Transverse colon (tissue), 4 donors: ENCODE data around the gene HSD11B1L. TPM values are rescaled to one million over a fixed set of nuclear protein-coding genes. Genes with fewer than 3 reads are reported as not detected.

ENCODE experiments used
- DNase-seq: peaks from one replicate; pipeline ENCODE4 v3.0.0-alpha.2; 2019
- H3K27ac ChIP-seq, 4 donors: fragments of 200-600 bp; sonication (generic); 2 replicates each; pipeline ENCODE4 v1.5.1; 2016 to 2018; ENCODE audit warnings: inconsistent platforms in 4 of 4
- H3K27me3 ChIP-seq: fragments of 200-600 bp; sonication (generic); 2 replicates; pipeline ENCODE4 v1.5.1; 2017; ENCODE audit warnings: inconsistent platforms
- H3K36me3 ChIP-seq, 4 donors: fragments of 200-600 bp; sonication (generic); 2 replicates each; pipeline ENCODE4 v1.5.1; 2017 to 2019; ENCODE audit warnings: inconsistent platforms in 4 of 4
- H3K4me1 ChIP-seq, 4 donors: fragments of 200-600 bp; sonication (generic); 2 replicates each; pipeline ENCODE4 v1.5.1; 2017 to 2020; ENCODE audit warnings: inconsistent platforms in 4 of 4
- H3K4me3 ChIP-seq, 4 donors: fragments of 200-600 bp; sonication (generic); 1 replicate in 1 of 4; 2 replicates in 3 of 4; pipeline versions ENCODE4 v1.5.1 to v1.6.1; 2017 to 2019; ENCODE audit warnings: inconsistent platforms in 4 of 4
- H3K9me3 ChIP-seq, 2 donors: fragments of 200-600 bp; sonication (generic); 2 replicates each; pipeline ENCODE4 v1.5.1; 2017 to 2019; ENCODE audit warnings: inconsistent platforms in 2 of 2
- EP300 ChIP-seq: sonication (generic); formaldehyde crosslinking; IDR thresholded peaks from one replicate; pipeline ENCODE4 v1.6.1; 2017; ENCODE audit warnings: antibody characterized with exemption, low read depth
- POLR2A ChIP-seq: fragments of 450-650 bp; IDR thresholded peaks from one replicate; pipeline ENCODE4 v1.6.1; 2016; ENCODE audit warnings: antibody characterized with exemption, mild to moderate bottlenecking, moderate library complexity
- POLR2AphosphoS5 ChIP-seq, 3 donors: sonication (generic); formaldehyde crosslinking; IDR thresholded peaks; one replicate each; pipeline ENCODE4 v1.6.1; 2016; ENCODE audit warnings: antibody characterized with exemption in 3 of 3
- WGBS, 2 donors: methylation state at CpG; one replicate each; pipeline ENCODE4 v1.1.5; 2018; ENCODE audit warnings: low coverage in 1 of 2; 5-methylcytosine and 5-hydroxymethylcytosine counted together
- in situ Hi-C, 4 donors: fragments of 200-750 bp; cut with MboI; loops; one replicate each; pipeline versions ENCODE4 v1.15.0 to v1.15.1; 2017; ENCODE audit warnings: low sequenced_read_pairs in 3 of 4, low pct_ligation_motif_present in 1 of 4, low pct_unique_long_range_greater_than_20kb in 1 of 4
- intact Hi-C: fragments of 100-400 bp; cut with DNase I; formaldehyde crosslinking; loops from one replicate; pipeline ENCODE4 v1.15.1; 2023; ENCODE audit warnings: low total_unique reads
- total RNA-seq, 4 donors: library from RNA; depleted of rRNA; stranded (reverse); fragments of >200 nt; gene quantifications; one replicate each; pipeline ENCODE4 v1.1.0, GENCODE V29; 2016
- TF ChIP-seq, protein P1 (sequence below), 5 experiments: fragments of 200-600 bp in 3 of 5; fragments of 450-650 bp in 2 of 5; sonication (generic) in 3 of 5; IDR thresholded peaks; 1 replicate in 2 of 5; 2 replicates in 3 of 5; pipeline ENCODE4 v1.5.1; 2016 to 2017; ENCODE audit warnings: antibody characterized with exemption in 5 of 5, inconsistent platforms in 3 of 5, mild to moderate bottlenecking in 2 of 5, moderate library complexity in 1 of 5

HSD11B1L gene
- total RNA-seq, 4 donors from 2014 or later = 10.8 to 30.1 (median 16.6) TPM

DNA sequence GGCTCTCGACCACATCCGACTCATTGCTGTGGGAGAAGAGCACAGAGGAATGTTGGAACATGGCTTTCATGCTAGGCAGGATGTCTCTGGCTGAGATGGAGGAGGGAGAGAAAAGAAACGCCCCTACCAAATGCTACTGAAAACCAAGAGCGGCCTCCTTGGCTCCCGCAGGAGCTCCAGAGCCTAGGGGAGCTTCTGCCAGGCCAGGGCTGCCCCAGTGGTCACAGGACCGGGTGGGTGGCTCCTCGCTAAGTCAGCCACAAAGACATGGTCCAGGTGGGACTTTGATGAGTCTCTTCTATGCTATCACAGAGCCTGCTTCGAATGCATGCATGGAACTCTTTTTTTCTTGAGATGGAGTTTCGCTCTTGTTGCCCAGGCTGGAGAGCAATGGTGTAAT is 32.4 kb downstream of the HSD11B1L start:
- DNase-seq = no peak
- Histone ChIP-seq H3K4me3 (no peak overlapping the region), H3K9me3 (no peaks in the 10 kb centered on the region), H3K36me3 (peaks cover 0 to 39% (median 18%) of the 10 kb centered on the region in 4 donors), H3K4me1 (peaks cover 3 to 16% (median 4%) of the 10 kb centered on the region in 4 donors), H3K27ac (no peak overlapping the region), H3K27me3 (no peaks in the 10 kb centered on the region)
- intact Hi-C loops = no loop called here
- 94% methylated on average over 9 of the region's 9 CpGs; no CpG with 5 or more reads in 1 of the 2 donors for WGBS, 2 donors
- in situ Hi-C loops = no loop called here
- TF ChIP-seq POLR2A = no peak
- TF ChIP-seq, protein P1, sequence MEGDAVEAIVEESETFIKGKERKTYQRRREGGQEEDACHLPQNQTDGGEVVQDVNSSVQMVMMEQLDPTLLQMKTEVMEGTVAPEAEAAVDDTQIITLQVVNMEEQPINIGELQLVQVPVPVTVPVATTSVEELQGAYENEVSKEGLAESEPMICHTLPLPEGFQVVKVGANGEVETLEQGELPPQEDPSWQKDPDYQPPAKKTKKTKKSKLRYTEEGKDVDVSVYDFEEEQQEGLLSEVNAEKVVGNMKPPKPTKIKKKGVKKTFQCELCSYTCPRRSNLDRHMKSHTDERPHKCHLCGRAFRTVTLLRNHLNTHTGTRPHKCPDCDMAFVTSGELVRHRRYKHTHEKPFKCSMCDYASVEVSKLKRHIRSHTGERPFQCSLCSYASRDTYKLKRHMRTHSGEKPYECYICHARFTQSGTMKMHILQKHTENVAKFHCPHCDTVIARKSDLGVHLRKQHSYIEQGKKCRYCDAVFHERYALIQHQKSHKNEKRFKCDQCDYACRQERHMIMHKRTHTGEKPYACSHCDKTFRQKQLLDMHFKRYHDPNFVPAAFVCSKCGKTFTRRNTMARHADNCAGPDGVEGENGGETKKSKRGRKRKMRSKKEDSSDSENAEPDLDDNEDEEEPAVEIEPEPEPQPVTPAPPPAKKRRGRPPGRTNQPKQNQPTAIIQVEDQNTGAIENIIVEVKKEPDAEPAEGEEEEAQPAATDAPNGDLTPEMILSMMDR (IDR thresholded peaks at IDR 0.05) = no peak
- no peak for TF ChIP-seq POLR2AphosphoS5 (IDR thresholded peaks at IDR 0.05)
- TF ChIP-seq EP300 = no peak

DNA sequence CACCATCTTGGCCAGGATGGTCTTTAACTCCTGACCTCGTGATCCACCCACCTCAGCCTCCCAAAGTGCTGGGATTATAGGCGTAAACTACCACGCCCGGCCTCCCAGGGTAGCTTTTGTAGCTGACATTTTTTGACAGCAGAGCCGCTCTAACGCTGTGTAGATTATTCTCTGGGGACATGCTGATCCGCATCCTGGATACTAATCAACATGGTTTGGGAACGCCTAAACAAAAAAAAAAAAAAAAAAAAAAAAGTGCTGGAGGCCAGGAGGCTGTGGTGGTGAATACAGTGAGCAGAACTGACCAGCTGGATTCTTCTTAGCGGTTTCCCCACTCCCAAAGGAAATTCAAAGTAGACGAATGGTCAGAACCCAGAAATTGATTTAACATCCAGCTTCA is 34.0 kb downstream of the HSD11B1L start:
- TF ChIP-seq POLR2A = no peak
- TF ChIP-seq, protein P1 (IDR thresholded peaks at IDR 0.05) = no peak
- no peak for TF ChIP-seq POLR2AphosphoS5 (IDR thresholded peaks at IDR 0.05)
- TF ChIP-seq EP300 = no peak
- Histone ChIP-seq H3K36me3 (peaks cover 0 to 33% (median 16%) of the 10 kb centered on the region in 4 donors), H3K27me3 (no peaks in the 10 kb centered on the region), H3K9me3 (no peaks in the 10 kb centered on the region), H3K4me3 (no peak overlapping the region), H3K27ac (no peak overlapping the region), H3K4me1 (peaks cover 12 to 27% (median 16%) of the 10 kb centered on the region in 4 donors)
- DNase-seq = no peak
- intact Hi-C loops (no loop called here), in situ Hi-C loops (no loop called here)
- WGBS, 2 donors = 93 to 100% methylated on average over 2 to 10 of the region's 10 CpGs

DNA sequence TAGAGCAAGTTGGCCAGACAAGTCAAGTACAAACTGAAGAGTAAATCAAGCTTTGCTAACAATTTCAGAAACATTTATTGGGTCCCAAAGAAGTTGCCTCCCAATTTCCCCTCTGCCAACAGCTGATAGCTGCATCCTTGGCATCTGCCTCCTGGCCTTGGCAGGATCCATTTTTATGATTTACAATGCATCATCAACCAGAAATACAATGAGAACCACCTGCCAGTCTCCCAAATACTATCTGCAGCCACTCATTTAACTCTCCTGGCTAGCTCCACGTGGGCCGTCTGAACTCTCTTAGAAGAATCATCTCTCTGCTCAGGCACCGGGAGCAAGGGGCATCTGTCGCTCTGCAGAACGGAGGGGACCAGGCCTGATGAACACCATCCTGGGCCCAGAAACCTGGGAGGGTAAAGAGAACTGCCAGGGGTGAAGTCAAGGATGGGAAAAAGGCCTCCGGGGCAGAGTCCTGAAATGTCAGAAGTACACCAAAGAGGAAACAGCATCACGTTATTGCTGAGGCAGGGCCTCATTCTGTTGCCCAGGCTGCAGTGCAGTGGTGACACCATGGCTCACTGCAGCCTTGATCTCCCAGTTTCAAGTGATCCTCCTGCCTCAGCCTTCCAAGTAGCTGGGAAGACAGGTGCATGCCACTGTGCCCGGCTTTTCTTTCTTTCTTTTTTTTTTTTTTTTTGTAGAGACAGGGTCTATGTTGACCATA is 36.5 kb downstream of the HSD11B1L start:
- TF ChIP-seq POLR2AphosphoS5 (IDR thresholded peaks at IDR 0.05) (no peak), POLR2A (no peak)
- TF ChIP-seq, protein P1 (IDR thresholded peaks at IDR 0.05) = no peak
- Histone ChIP-seq H3K9me3 (no peaks in the 10 kb centered on the region), H3K36me3 (peaks cover 0 to 15% (median 4%) of the 10 kb centered on the region in 4 donors), H3K27me3 (no peaks in the 10 kb centered on the region), H3K4me3 (no peak overlapping the region), H3K4me1 (peaks cover 12 to 34% (median 19%) of the 10 kb centered on the region in 4 donors), H3K27ac (no peak overlapping the region)
- in situ Hi-C loops = no loop called here
- intact Hi-C loops = no loop called here
- 79 to 86% methylated on average over 1 to 8 of the region's 8 CpGs for WGBS, 2 donors
- DNase-seq = no peak

DNA sequence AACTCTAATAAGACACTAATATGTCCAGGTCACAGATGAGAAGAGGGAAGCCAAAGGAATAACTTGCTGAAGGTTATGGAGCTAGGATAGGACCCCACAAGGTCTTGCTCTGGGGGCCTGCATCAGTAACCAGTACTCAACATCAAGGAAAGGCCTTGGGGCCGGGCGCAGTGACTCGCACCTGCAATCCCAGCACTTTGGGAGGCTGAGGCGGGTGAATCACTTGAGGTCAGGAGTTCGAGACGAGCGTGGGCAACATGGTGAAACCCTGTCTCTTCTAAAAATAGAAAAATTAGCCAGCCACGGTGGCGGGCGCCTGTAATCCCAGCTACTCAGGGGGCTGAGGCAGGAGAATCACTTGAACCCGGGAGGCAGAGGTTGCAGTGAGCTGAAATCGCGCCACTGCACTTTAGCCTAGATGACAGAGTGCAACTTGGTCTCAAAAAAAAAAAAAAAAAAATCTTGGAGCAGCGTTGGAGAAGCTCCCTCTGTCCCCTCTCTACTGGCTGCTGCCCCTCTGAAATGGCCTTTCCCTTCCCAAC is 37.3 kb downstream of the HSD11B1L start:
- 49% methylated on average over 14 of the region's 14 CpGs; no CpG with 5 or more reads in 1 of the 2 donors for WGBS, 2 donors
- TF ChIP-seq, protein P1 (IDR thresholded peaks at IDR 0.05) = no peak
- TF ChIP-seq EP300 = no peak
- TF ChIP-seq POLR2A = no peak
- no peak for TF ChIP-seq POLR2AphosphoS5 (IDR thresholded peaks at IDR 0.05)
- no peaks in the 10 kb centered on the region for H3K27me3 ChIP-seq
- DNase-seq = no peak
- peaks cover 0 to 8% (median under 1%) of the 10 kb centered on the region in 4 donors for H3K36me3 ChIP-seq
- no peak overlapping the region for H3K4me3 ChIP-seq
- intact Hi-C loops = no loop called here
- H3K9me3 ChIP-seq = no peaks in the 10 kb centered on the region
- peak overlapping the region in 1 of 4 donors; percentile 96 for H3K27ac ChIP-seq
- in situ Hi-C loops = no loop called here
- peaks cover 12 to 34% (median 19%) of the 10 kb centered on the region in 4 donors for H3K4me1 ChIP-seq
